ENCODE results near the gene NUFIP1. TPM values are rescaled to one million over a fixed set of nuclear protein-coding genes. Genes with fewer than 3 reads are reported as not detected.

The NUFIP1 gene
- total RNA-seq, 1 experiment from 2014 or later = 12.2 TPM

Other genes with a start within 250 kb of the NUFIP1 start
- 21.3 TPM for gene GPALPP1, start 67 bp upstream of the NUFIP1 start, total RNA-seq (2021; ENCODE audit: unreplicated experiment)
- 40.1 TPM for gene GTF2F2, start 131.0 kb upstream of the NUFIP1 start, total RNA-seq (2021; ENCODE audit: unreplicated experiment)
- not detected for gene KCTD4, start 211.6 kb upstream of the NUFIP1 start, total RNA-seq (2021; ENCODE audit: unreplicated experiment)

All from HCT116 (cell line).